Measurements from ENCODE around the gene IL1RAPL2.

- TF ChIP-seq CTCF (IDR thresholded peaks at IDR 0.05; ENCODE audit: low read depth, low read length, poor library complexity, severe bottlenecking): no peak
- TF ChIP-seq EZH2phosphoT487 (IDR thresholded peaks at IDR 0.05; ENCODE audit: borderline replicate concordance, low read length): no peak
These were observed 104.1 kb downstream of the IL1RAPL2 start for GRCh38 chrX:104670051-104670450.

Data from DOHH2 (cell line).